Inferior parietal cortex (tissue), 1 donor: Measurements from ENCODE around the gene RGS7BP.

Experiments used
- DNase-seq: peaks from one replicate; pipeline ENCODE4 v3.0.0-alpha.2; 2016; ENCODE audit errors: extremely low spot score

The RGS7BP gene

GRCh38 chr5:64632251-64632650 is 126.4 kb downstream of the RGS7BP start:
- peak; percentile 30 for DNase-seq

- DNase-seq, result peak; percentile 74
Observed at GRCh38 chr5:64634997-64635686, 129.3 kb downstream of the RGS7BP start.

GRCh38 chr5:64637144-64637543 is 131.3 kb downstream of the RGS7BP start:
- DNase-seq, result no peak

GRCh38 chr5:64637837-64638443 is 132.1 kb downstream of the RGS7BP start:
- DNase-seq, result no peak

GRCh38 chr5:64644831-64645230 is 139.0 kb downstream of the RGS7BP start:
- no peak for DNase-seq

GRCh38 chr5:64646169-64646568 is 140.4 kb downstream of the RGS7BP start:
- no peak for DNase-seq

- DNase-seq, result no peak
Observed at GRCh38 chr5:64649512-64649911, 143.7 kb downstream of the RGS7BP start.

- DNase-seq, result no peak
Observed at GRCh38 chr5:64653766-64654560, 148.1 kb downstream of the RGS7BP start.

GRCh38 chr5:64654561-64654938 is 148.7 kb downstream of the RGS7BP start:
- no peak for DNase-seq

GRCh38 chr5:64655596-64655995 is 149.8 kb downstream of the RGS7BP start:
- no peak for DNase-seq

- no peak for DNase-seq
Observed at GRCh38 chr5:64659289-64659688, 153.5 kb downstream of the RGS7BP start.
